Pons (tissue), 1 donor: ENCODE data around the gene EP400.
"Not testable (repeated sequence)": the region's sequence is repeated elsewhere in the genome, so short reads cannot be mapped to it uniquely, and the experiment has no call there.

ENCODE experiments used
- DNase-seq: peaks from one replicate; pipeline ENCODE4 v3.0.0-alpha.2; 2016; ENCODE audit warnings: low spot score

EP400 gene

DNA sequence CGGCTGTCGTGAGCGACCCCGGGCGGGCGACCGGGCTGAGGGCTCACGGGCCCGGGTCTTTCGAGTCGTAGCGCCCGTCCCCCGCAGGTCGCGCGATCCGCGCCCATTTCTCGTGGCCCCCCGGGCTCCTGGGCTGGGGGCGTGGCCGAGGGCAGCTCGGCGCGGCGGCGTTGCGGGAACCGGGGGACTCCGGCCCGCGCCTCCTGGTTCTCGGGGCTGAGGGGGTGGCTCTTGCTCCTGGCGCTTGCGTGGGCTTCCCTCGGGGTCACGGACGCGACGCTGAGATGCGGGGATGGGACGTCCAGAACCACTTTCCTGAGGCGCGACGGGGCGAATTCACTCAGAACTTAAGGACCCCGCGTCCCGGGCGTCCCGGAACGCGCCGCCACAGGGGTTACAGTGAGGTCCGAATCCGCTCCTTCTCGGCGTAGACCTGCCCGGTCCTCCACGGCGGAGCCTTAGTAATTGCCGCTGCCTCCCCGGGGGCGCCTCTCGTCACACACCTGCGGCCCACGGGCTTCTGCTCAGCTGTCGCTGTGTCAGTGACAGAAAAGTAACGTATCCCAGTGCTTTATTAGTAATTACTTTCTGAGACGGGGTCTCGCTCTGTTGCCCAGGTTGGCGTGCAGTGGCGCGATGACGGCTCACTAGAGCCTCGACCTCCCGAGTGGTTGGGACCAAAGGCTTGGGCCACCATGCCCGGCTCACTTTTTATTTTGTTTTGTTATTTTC lies 606 bp downstream of the EP400 start:
- no peak for DNase-seq

DNA sequence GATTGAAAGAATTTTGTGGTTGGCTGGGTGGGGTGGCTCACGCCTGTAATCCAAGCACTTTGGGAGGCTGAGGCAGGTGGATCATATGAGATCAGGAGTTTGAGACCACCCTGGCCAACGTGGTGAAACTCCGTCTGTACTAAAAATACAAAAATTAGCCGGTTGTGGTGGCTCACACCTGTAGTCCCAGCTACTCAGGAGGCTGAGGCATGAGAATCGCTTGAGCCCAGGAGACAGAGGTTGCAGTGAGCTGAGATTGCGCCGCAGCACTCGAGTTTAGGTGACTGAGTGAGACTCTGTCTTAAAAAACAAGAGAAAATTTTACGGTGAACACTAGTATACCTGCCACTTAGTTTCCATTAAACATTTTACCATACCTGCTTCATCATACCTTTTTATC lies 4.1 kb downstream of the EP400 start:
- not testable (repeated sequence) for DNase-seq

DNA sequence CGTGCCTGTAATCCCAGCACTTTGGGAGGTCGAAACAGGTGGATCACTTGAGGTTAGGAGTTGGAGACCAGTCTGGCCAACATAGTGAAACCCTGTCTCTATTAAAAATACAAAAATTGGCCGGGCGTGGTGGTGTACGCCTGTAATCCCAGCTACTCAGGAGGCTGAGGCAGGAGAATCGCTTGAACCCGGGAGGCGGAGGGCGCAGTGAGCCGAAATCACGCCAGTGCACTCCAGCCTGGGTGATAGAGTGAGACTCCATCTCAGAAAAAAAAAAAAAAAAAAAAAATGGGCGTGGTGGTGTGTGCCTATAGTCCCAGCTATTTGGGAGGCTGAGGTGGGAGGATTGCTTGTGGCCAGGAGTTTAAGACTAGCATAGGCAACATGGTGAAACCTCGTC lies 4.7 kb downstream of the EP400 start:
- not testable (repeated sequence) for DNase-seq

DNA sequence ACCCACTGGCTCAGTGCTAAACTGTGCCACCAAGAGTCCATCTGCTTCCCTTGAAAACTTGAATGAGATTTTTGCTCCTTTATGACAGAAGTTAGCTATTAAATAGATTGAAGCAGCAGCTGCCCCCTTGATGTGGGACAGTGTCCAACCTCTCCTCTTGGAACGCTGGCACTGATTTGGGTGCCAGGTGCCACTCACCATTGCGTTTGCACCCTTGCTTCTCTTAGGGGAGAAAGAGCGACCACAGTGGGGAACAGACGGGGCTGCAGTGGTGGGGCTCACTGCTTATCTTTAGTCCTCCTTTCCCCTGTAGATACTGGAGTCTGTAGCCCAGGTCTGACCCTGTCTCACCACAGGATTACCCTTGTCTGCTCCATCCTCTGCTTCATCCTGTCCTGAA lies 9.4 kb downstream of the EP400 start:
- DNase-seq = no peak

DNA sequence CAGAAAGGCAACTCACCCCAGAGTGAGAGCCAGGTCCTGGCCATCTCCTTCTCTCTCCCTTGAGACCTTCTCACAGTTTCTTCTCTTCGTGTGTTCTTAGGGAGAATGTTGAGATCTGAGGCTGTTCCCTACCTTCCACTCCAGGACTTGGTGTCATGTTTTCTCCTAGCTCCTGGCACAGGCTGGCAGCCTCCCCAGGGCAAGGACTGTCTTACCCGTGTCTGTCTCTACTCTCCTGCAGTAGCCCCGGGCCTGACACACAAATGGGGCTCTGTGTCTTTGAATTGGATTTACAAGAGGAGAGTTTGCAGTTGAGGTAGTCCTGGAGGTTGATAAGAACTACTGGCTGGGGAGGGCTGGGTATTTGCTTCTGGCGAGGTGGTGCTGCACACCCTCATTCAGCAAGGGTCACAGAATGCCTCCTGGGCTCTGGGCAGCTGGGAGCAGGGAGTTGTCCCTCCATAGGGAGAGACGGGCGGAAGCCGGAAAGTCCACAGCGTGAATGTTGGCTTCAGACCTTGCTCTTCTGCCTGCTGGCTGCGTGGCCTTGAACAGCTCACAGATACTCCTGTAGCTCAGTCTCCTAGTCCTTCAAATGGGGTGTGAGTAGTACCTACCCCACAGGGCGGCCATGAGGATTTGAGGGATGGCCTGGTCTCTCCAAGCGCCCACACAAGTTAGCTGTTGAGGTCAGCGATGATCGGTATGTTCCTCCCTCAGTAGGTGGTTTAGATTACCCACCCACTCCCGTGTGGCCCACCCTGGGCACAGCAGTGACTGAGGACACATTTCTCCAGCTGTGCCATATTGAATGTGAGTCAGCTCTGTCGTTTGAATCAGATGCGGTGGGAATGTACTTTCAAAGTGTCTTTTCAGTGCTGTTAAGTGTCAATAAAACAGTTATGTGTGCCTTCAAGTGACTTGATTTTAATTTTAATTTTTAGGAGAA lies 10.2 kb downstream of the EP400 start:
- DNase-seq = no peak

DNA sequence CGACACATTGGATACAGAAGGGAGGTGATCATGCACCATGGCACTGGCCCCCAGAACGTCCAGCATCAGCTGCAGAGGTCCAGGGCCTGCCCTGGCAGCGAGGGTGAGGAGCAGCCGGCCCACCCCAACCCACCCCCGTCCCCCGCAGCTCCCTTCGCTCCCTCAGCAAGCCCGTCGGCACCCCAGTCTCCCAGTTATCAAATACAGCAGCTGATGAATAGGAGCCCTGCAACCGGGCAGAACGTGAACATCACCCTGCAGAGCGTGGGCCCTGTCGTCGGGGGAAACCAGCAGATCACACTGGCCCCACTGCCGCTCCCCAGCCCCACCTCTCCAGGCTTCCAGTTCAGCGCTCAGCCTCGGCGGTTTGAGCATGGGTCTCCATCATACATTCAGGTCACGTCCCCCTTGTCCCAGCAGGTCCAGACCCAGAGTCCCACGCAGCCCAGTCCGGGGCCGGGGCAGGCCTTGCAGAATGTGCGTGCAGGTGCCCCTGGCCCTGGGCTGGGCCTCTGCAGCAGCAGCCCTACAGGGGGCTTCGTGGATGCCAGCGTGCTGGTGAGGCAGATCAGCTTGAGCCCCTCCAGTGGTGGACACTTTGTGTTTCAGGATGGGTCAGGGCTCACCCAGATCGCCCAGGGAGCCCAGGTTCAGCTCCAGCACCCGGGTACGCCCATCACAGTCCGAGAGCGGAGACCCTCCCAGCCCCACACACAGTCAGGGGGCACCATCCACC lies 11.0 kb downstream of the EP400 start:
- DNase-seq = not testable (repeated sequence)

DNA sequence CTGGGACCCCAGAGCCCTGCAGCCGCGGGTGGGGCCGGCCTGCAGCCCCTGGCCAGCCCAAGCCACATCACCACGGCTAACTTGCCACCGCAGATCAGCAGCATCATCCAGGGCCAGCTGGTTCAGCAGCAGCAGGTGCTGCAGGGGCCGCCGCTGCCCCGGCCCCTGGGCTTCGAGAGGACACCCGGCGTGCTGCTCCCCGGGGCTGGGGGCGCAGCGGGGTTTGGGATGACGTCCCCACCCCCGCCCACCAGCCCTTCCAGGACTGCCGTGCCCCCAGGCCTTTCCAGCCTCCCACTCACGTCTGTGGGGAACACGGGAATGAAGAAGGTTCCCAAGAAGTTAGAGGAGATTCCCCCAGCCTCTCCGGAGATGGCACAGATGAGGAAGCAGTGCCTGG lies 11.6 kb downstream of the EP400 start:
- DNase-seq = not testable (repeated sequence)

DNA sequence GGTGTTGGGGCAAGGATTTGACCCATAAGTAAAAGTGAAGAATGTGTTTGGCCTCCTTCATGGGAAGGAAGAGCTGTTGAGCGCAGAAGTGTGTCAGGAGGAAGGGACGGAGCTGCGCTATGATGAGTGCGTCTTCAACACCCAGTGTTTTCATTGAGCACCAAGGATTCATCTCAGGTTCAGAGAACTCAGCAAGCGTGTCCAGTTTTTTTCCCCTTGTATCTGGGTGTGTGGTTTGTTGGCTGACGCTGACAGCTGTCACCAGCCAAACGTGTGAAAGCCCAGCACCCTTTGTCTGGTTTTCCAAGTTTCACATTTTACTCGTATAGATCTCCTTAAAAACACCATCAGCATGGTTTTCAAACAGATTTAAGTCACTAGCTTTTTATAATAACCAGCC lies 12.3 kb downstream of the EP400 start:
- DNase-seq = no peak

DNA sequence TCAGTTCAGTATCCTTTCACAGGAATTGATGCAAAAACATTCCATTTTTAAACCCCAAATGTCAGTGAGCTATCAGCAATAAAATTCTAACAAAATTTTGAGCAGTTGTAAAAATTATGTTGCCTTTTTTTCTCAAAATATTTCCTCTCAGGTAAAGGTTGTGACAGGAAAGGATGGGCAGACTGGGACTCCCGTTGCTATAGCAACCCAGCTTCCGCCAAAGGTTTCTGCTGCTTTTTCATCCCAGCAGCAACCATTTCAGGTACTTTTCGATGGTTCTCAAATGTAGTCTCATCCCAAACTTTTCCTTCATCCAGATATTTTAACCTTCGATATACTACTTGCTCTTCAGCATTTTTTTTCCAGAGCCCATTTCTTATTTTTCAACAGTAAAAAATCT lies 13.6 kb downstream of the EP400 start:
- DNase-seq = no peak

DNA sequence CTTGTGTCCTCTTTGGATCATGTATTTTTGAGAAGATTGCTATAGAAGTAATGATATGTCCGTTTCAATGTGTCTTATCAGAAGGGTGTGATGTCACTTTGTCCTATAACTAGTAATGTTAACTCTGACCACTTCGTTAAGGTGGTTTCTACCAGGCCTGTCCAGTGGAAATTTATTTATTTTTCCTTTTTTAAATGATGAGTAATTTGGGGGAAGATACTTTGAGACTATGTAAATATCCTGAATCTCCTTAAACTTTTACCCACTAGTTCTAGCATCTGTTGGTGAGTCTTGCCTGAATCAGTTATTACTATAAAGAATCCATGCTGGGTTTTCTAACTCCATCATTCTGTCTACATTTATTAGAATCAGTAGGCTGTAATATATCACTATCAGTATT lies 15.3 kb downstream of the EP400 start:
- no peak for DNase-seq

DNA sequence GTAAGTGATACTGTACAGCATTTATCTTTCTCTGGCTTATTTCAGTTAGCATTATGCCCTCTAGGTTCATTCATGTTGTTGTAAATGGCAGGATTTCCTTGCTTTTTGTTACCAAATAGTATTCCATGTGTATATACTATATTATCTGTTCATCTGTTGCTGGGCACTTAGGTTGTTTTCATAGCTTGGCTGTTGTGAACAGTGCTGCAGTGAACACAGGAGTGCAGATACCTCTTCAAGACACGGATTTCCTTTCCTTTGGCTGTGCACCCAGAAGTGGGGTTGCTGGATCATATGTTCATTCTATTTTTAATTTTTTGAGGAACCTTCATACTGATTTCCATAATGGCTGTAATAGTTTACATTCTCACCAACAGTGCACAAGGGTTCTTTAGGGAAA lies 21.5 kb downstream of the EP400 start:
- DNase-seq = no peak

DNA sequence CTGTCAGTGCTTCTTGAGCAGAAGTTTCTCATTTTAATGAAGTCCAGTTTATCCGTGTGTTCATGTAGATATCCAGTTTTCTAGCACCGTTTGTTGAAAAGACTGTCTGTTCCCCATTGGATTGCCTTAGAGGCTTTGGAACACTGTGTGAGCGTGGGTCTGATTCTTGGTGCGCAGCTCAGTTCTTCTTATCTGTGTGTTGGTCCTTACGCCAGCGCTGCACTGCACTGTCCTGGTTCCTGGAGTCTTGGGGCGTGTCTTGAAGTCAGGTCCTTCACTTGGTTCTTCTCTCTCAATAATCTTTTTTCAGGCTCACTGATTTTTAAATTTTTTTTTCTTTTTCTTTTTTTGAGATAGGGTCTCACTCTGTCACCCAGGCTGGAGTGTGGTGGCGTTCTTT lies 25.5 kb downstream of the EP400 start:
- DNase-seq = no peak

DNA sequence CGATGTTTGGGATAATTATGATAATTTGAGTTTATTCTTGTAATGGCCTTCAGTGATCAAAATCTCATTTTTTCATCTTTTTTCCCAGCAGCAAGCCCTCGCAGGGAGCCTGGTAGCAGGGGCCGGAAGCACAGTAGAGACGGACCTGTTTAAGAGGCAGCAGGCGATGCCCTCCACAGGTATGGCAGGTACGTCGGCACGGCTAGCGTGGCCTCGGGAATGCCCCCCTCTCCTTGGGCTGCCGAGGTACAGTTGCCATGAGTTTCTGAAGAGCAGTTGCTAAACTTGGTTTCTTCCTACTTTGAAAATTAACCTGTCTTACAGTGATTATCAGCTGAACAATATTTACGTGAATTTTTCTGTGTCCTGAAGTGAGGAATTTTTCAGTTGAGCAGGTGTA lies 29.9 kb downstream of the EP400 start:
- DNase-seq = no peak

DNA sequence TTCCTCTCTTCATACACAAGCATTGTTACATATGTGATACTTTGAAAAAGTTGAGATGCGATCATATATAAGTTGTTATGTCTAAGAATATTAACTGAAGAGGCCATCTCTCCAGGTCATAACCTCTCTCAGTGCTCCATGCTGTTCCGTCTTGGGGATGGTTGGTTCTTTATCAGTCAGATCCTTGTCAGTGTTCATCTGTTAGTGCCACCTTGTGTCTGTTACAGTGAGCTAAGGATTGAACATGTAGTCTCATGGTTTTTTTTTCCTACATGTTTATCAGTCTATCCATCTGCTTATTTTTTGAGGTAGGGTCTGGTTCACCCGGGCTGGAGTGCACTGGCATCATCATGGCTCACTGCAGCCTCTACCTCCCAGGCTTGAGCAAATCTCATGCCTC lies 30.5 kb downstream of the EP400 start:
- no peak for DNase-seq

DNA sequence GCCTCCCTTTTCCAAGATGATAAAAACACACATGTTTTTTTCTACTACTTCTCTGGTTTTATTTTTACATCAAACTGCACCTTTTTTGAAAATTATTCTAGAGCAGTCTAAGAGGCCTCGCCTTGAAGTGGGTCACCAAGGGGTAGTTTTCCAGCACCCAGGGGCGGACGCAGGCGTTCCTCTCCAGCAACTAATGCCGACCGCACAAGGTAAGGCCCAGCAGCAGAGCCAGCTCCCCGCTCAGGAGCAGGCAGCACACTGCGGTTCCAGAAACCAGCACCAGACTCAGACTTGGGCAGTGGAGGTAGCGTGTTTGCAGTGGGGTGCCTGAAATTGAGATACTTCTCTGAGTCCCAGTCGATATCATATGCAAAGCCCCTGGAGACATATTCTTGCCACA lies 31.6 kb downstream of the EP400 start:
- no peak for DNase-seq

DNA sequence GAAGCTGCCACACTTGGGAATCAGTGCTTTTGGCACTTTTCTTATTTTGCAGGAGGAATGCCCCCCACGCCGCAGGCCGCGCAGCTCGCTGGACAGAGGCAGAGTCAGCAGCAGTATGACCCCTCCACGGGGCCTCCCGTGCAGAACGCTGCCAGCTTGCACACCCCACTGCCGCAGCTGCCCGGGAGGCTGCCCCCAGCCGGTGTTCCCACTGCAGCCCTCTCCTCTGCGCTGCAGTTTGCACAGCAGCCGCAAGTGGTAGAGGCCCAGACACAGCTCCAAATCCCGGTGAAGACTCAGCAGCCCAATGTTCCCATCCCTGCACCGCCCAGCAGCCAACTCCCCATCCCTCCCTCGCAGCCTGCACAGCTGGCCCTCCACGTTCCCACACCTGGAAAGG lies 32.3 kb downstream of the EP400 start:
- no peak for DNase-seq

DNA sequence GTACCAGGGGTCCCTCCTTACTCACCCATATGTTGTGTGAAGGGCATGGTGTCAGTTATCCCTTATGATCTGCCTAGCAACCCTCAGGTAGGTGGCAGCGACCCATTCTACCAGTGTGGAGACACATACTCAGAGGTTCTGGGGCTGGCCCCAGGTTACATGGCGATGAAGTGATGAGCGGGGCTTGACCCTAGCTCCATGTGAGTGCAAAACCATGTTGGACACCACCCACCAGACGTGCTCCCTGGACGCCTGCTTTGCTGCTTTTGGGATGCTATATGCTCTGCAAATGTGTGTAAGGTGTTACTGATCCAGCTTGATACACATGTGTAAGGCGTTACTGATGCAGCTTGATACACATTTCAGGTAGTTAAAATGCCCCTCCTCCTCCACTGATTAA lies 33.3 kb downstream of the EP400 start:
- DNase-seq = no peak

DNA sequence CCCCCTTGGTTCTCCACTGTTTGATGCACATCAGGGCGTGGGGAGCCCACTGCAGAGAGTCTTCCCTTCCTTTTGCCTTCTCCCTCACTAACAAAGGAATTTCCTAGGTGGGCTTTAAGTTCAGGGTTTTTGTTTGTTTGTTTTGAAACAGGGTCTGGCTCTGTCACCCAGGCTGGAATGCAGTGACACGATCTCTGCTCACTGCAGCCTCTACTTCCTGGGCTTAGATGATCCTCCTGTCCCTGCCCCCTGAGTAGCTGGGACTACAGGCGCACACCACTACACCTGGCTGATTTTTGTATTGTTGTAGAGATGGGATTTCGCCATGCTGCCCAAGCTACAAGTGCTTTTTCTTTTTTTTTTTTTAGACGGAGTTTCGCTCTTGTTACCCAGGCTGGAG lies 33.8 kb downstream of the EP400 start:
- DNase-seq = no peak

DNA sequence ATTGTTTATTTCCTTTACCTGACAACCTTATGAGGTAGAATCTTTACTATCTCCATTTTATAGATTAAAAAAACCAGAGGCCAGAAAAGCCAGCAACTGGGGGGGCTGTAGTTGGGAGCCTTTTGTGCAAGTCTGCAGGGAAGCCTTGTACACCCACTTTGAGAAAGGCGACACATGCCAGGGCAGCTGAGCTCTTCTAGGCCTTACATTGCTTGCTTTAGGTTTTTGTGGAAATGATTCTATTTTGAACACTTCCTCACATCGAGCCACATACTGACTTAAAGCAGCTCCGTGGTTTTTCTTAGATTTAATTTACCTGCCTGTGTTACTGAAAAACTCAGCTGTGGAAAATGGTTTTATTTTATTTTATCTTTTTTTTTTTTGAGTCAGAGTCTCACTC lies 34.6 kb downstream of the EP400 start:
- no peak for DNase-seq

DNA sequence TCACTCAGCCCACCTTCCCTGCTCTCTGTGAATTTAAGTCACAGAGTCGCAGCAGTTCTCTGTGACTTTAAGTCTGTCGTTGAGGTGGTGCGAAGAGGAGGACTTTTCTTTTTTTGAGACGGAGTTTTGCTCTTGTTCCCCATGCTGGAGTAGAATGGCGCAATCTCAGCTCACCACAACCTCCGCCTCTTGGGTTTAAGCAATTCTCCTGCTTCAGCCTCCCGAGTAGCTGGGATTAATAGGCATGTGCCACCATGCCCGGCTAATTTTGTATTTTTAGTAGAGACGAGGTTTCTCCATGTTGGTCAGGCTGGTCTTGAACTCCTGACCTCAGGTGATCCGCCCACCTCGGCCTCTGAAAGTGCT lies 35.8 kb downstream of the EP400 start:
- DNase-seq = not testable (repeated sequence)

DNA sequence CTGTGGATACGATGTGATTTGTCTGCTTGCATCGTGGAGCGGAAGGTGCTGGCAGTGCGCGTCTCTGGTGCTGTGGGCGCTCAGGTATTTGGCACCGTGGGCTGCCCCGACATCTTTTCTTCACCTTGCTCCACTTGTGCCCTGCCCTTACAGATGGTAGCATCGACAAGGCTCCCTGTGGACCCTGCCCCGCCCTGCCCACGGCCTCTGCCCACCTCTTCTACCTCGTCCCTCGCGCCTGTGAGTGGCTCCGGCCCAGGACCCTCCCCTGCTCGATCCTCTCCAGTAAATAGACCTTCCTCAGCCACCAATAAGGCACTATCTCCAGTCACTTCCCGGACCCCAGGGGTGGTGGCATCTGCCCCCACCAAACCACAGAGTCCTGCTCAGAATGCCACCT lies 36.6 kb downstream of the EP400 start:
- no peak for DNase-seq

DNA sequence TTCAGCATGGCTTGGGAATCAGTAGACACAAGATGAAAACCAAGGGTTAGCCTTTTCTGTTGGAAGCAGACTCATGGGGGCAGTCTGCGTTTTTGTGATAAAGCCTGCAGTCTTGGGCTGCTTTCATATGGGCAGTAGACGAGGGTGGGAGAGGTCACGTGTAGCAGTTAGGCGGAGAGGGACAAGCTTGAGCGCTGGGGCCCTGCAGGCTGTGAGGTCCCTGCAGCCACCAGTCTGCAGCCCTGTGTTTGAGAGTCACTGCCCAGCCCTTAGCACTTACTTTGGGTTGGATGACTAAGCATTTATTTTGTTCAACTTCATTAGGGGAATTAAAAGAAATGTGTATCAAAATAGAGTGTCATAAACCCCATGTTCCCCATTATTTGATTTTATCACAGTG lies 37.2 kb downstream of the EP400 start:
- no peak for DNase-seq

DNA sequence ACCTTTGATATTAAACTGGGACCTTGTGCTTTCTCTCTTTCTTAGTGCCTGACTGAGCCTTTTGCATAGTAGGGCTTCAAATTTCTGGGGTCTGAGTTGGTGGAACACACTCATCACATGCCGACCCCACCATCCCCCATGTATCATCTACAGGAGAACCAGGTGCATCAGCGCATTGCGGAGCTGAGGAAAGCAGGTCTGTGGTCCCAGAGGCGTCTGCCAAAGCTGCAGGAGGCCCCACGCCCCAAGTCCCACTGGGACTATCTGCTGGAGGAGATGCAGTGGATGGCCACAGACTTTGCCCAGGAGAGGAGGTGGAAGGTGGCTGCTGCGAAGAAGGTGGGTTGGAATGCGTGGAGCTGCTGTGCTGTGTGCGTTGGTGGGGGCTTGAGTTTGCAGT lies 37.8 kb downstream of the EP400 start:
- DNase-seq = no peak
